Activated T-cell treated with anti-CD3 and anti-CD28 coated beads, Interleukin-2, amount 50 U/mL, for 72 hours (primary cell): ENCODE results near the gene ENTPD3. TPM values are rescaled to one million over a fixed set of nuclear protein-coding genes. Genes with fewer than 3 reads are reported as not detected.

Experiments used
- ATAC-seq, 2 donors: fragments of 150-1000 bp; cut with Tn5 transposase; replicated peaks in 1 of 2; 2 replicates each; pipeline ENCODE4 v1.10.0; 2021; ENCODE audit warnings: moderate library complexity in 2 of 2, mild to moderate bottlenecking in 1 of 2
- DNase-seq, 2 donors: peaks; one replicate each; pipeline ENCODE4 v3.0.0; 2021 to 2022; ENCODE audit warnings: mixed read lengths in 1 of 2
- H3K27ac Mint-ChIP-seq: one replicate; pipeline ENCODE4 v1.8.0; 2022; ENCODE audit warnings: mild to moderate bottlenecking, moderate library complexity, mixed read lengths
- H3K27me3 Mint-ChIP-seq: one replicate; pipeline ENCODE4 v1.8.0; 2022; ENCODE audit warnings: low read depth, mixed read lengths
- H3K36me3 Mint-ChIP-seq, 2 donors: one replicate each; pipeline ENCODE4 v1.8.0; 2022; ENCODE audit warnings: mixed read lengths in 2 of 2, mild to moderate bottlenecking in 1 of 2; ENCODE audit not compliant: insufficient read depth in 2 of 2
- H3K4me1 Mint-ChIP-seq: one replicate; pipeline ENCODE4 v1.8.0; 2022; ENCODE audit warnings: low read depth, mixed read lengths
- H3K4me3 Mint-ChIP-seq, 2 donors: one replicate each; pipeline ENCODE4 v1.8.0; 2022; ENCODE audit warnings: mild to moderate bottlenecking in 2 of 2, mixed read lengths in 2 of 2, moderate library complexity in 2 of 2
- H3K9me3 Mint-ChIP-seq, 2 donors: one replicate each; pipeline ENCODE4 v1.8.0; 2022; ENCODE audit warnings: mixed read lengths in 2 of 2
- total RNA-seq, 2 donors: library from RNA; stranded (reverse); gene quantifications; one replicate each; pipeline ENCODE4 v1.2.3, GENCODE V29; 2022

The ENTPD3 gene
- total RNA-seq, 2 donors from 2014 or later = not detected

- H3K4me1 Mint-ChIP-seq = peaks cover 1% of the 10 kb centered on the region
- no peaks in the 10 kb centered on the region for H3K27me3 Mint-ChIP-seq
- peaks cover 0 to 5% of the 10 kb centered on the region in 2 donors for H3K36me3 Mint-ChIP-seq
- ATAC-seq (no peak), DNase-seq (no peak)
- no peak overlapping the region for H3K27ac Mint-ChIP-seq
- no peaks in the 10 kb centered on the region for H3K9me3 Mint-ChIP-seq
- no peak overlapping the region for H3K4me3 Mint-ChIP-seq
Observed at GRCh38 chr3:40470701-40471100, 83.7 kb downstream of the ENTPD3 start.

GRCh38 chr3:40476478-40477470 lies 89.8 kb downstream of the ENTPD3 start, which contains the start of gene ZNF619:
ZNF619 (plus strand) TSS chr3:40477122; CDS start chr3:40477980, 858 bp downstream.
- H3K9me3 Mint-ChIP-seq = no peaks in the 10 kb centered on the region
- H3K4me3 Mint-ChIP-seq = peak within 1 kb of the TSS; percentile 88 to 99
- H3K27ac Mint-ChIP-seq = peak within 1 kb of the TSS; percentile 99
- peaks cover 5 to 6% of the 10 kb centered on the region in 2 donors for H3K36me3 Mint-ChIP-seq
- H3K27me3 Mint-ChIP-seq = no peaks in the 10 kb centered on the region
- ATAC-seq (peak; percentile 82 to 92), DNase-seq (peak; percentile 59 to 68)
- H3K4me1 Mint-ChIP-seq = peaks cover 10% of the 10 kb centered on the region

GRCh38 chr3:40477666-40478065 lies 90.7 kb downstream of the ENTPD3 start:
- ATAC-seq (no peak), DNase-seq (no peak)
- peak overlapping the region; percentile 99 for H3K27ac Mint-ChIP-seq
- peaks cover 15% of the 10 kb centered on the region for H3K4me1 Mint-ChIP-seq
- peak overlapping the region; percentile 88 to 99 for H3K4me3 Mint-ChIP-seq
- no peaks in the 10 kb centered on the region for H3K9me3 Mint-ChIP-seq
- H3K36me3 Mint-ChIP-seq = peaks cover 5 to 8% of the 10 kb centered on the region in 2 donors
- H3K27me3 Mint-ChIP-seq = no peaks in the 10 kb centered on the region

Other genes with a start within 250 kb of the ENTPD3 start
- 10 to 100 TPM; 89.6 to 92.4 TPM for gene EIF1B, start 77.5 kb upstream of the ENTPD3 start, total RNA-seq
- gene RPL14, start 70.2 kb downstream of the ENTPD3 start, total RNA-seq = 1,000 to 10,000 TPM; 2,782 to 3,093 TPM
- gene ZNF619, start 89.9 kb downstream of the ENTPD3 start, total RNA-seq = 1 to 10 TPM; 9.6 to 9.8 TPM
- gene ZNF620, start 118.9 kb downstream of the ENTPD3 start, total RNA-seq = 1 to 10 TPM; 5.8 to 7.4 TPM
- gene ZNF621, start 137.8 kb downstream of the ENTPD3 start, total RNA-seq = 10 to 100 TPM; 35.2 to 35.5 TPM